K562 (cell line): ENCODE measurements around the gene SYPL2. TPM values are rescaled to one million over a fixed set of nuclear protein-coding genes. Genes with fewer than 3 reads are reported as not detected.

ENCODE experiments used
- BRCA1 ChIP-seq, 2 experiments: fragments of 450-650 bp in 1 of 2; sonication (generic) in 1 of 2; formaldehyde crosslinking in 1 of 2; IDR thresholded peaks; 2 replicates each; pipeline versions ENCODE4 v1.5.0 to v1.6.1; 2017 to 2020; ENCODE audit warnings: mild to moderate bottlenecking in 1 of 2, missing genetic modification reagents in 1 of 2
- CBX5 ChIP-seq: IDR thresholded peaks from 2 replicates; pipeline ENCODE4 v1.6.1; 2014; ENCODE audit warnings: low read depth, borderline replicate concordance
- DNMT1 ChIP-seq: fragments of 450-650 bp; IDR thresholded peaks from 2 replicates; pipeline ENCODE4 v1.6.1; 2016; ENCODE audit warnings: antibody characterized with exemption, mild to moderate bottlenecking
- KLF16 ChIP-seq: IDR thresholded peaks from 2 replicates; pipeline ENCODE4 v1.6.1; 2016; ENCODE audit warnings: antibody characterized with exemption
- NELFE ChIP-seq: IDR thresholded peaks from 2 replicates; pipeline ENCODE4 v1.6.1; 2011; ENCODE audit warnings: mild to moderate bottlenecking; ENCODE audit not compliant: insufficient read depth, insufficient read length
- NFIC ChIP-seq: fragments of 450-650 bp; IDR thresholded peaks from 2 replicates; pipeline ENCODE4 v1.6.1; 2017; ENCODE audit warnings: mild to moderate bottlenecking, inconsistent platforms
- RB1 ChIP-seq: fragments of 450-650 bp; IDR thresholded peaks from 2 replicates; pipeline ENCODE4 v1.6.1; 2017; ENCODE audit warnings: low read depth, mild to moderate bottlenecking
- RUNX1 ChIP-seq: sonication (generic); IDR thresholded peaks from 2 replicates; pipeline ENCODE4 v1.6.1; 2016; ENCODE audit warnings: antibody characterized with exemption, low read depth
- TCFL5 ChIP-seq: fragments of 250-450 bp; sonication (Bioruptor Pico); conservative IDR thresholded peaks from 2 replicates; pipeline ENCODE4 v1.6.1; 2021; ENCODE audit warnings: mild to moderate bottlenecking, moderate library complexity, matching md5 sums
- U2AF2 ChIP-seq: fragments of 200-400 bp; formaldehyde crosslinking; optimal IDR thresholded peaks from 2 replicates; pipeline ENCODE3; 2017; ENCODE audit warnings: low read depth, mild to moderate bottlenecking, low read length
- ZBTB40 ChIP-seq, 2 experiments: fragments of 450-650 bp in 1 of 2; sonication (generic) in 1 of 2; formaldehyde crosslinking in 1 of 2; IDR thresholded peaks; 2 replicates each; pipeline versions ENCODE4 v1.7.1 to v1.9.0; 2016 to 2022; ENCODE audit warnings: inconsistent platforms in 1 of 2, mild to moderate bottlenecking in 1 of 2, missing genetic modification reagents in 1 of 2
- ZNF121 ChIP-seq: sonication (generic); formaldehyde crosslinking; conservative IDR thresholded peaks from 2 replicates; pipeline ENCODE4 v1.8.0; 2022; ENCODE audit warnings: missing genetic modification reagents
- ZNF408 ChIP-seq: fragments of 250-450 bp; sonication (Bioruptor Pico); IDR thresholded peaks from 2 replicates; pipeline ENCODE4 v1.4.0; 2020; ENCODE audit warnings: low read depth, mild to moderate bottlenecking, moderate library complexity
- ZNF584 ChIP-seq: fragments of 200-800 bp; sonication (Bioruptor generic); IDR thresholded peaks from 2 replicates; pipeline ENCODE4 v1.6.1; 2016; ENCODE audit warnings: low read depth, mild to moderate bottlenecking, missing genetic modification characterization, missing compliant biosample characterization
- polyA plus RNA-seq, 8 experiments: library from polyadenylated mRNA; depleted of rRNA in 4 of 8; stranded (reverse) in 5 of 8; unstranded in 3 of 8; fragments of >200 nt; fragmentation: Nextera tagmentation in 2 of 8; fragmentation: Illumina TruSeq in 1 of 8; extraction: Ambion mirVana in 2 of 8; extraction: Trizol in 1 of 8; gene quantifications; 2 replicates each; pipeline versions ENCODE4 v1.2.1 to v1.2.3, GENCODE V29; 2011 to 2014; ENCODE audit warnings: inconsistent platforms in 1 of 8, missing spikeins in 1 of 8
- total RNA-seq, 7 experiments: library from RNA; depleted of rRNA in 6 of 7; stranded (reverse); fragments of >200 nt in 6 of 7; fragmentation: Illumina TruSeq in 2 of 7; extraction: Trizol in 2 of 7; gene quantifications; 2 replicates each; pipeline versions ENCODE4 v1.2.1 to v1.2.3, GENCODE V29; 2011 to 2021; ENCODE audit warnings: low replicate concordance in 1 of 7
- TF ChIP-seq, protein P1 (sequence below): fragments of 450-650 bp; IDR thresholded peaks from 2 replicates; pipeline ENCODE4 v1.6.1; 2017; ENCODE audit warnings: mild to moderate bottlenecking, moderate library complexity
- TF ChIP-seq, protein P2 (sequence below): fragments of 450-650 bp; formaldehyde crosslinking; IDR thresholded peaks from 2 replicates; pipeline ENCODE4 v1.4.0; 2022; ENCODE audit warnings: missing genetic modification characterization

SYPL2 gene
- total and polyA plus RNA-seq, 9 of the 15 experiments (the other 6 are each of a cell fraction or from before 2014, with no cell fraction given) = 0.03 to 0.20 (median 0.07) TPM; not detected in 2

DNA sequence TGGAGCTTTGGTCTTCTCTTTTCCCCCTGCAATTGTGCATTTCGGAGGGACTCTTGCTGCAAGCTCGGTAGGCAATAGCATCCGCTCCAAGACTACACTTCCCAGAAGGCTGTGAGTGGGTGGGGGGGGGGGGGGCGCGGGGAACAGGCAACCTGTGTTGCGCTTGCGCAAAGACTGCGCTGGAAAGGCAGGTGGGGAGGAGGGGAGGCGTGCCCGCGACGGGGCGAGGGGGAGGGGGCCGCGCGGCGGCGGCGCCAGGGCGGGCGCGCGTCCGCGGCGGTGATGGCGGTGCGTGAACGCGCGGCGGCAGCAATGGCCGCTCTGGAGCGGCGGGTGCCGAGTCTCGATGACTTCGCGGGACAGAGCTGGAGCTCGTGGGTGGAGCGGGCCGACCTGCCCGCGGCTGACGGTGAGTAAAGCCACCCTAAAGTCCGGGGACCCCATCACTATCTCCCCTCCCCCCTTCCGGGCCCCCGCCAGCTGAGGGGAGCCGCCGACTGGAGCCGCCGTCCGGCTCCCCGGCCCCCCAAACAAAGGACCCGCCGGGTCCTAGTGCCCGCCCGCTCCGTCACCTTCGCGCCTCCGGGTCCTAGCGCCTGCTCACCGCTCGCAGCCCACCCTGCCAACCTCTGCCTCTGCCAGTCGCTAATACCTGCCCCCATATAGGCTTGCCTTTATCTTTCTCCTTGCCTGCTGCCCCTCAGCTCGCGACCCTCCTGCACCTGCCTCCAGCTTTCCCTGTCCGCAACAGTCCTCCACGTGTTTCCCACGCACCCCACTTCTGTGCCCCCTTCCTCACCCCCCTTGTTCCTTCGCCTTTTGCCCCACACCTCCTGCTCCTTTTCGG, 17.5 kb downstream of the SYPL2 start, which contains the start of gene ATXN7L2 (continued):
- TF ChIP-seq ZBTB40 (IDR thresholded peaks at IDR 0.05) = peak; percentile 78
- peak; percentile 35; the same call in 1 of the 2 replicates for TF ChIP-seq ZBTB40 (CRISPR knock-in tag; IDR thresholded peaks at IDR 0.05)
- TF ChIP-seq ZNF584 (CRISPR knock-in tag) = peak; percentile 95
- no peak for TF ChIP-seq TCFL5 (CRISPR knock-in tag)
- no peak for TF ChIP-seq KLF16
- TF ChIP-seq DNMT1 = no peak
- no peak for TF ChIP-seq ZNF408 (CRISPR knock-in tag)
- no peak for TF ChIP-seq CBX5
- TF ChIP-seq NELFE = no peak
- TF ChIP-seq, protein P1, sequence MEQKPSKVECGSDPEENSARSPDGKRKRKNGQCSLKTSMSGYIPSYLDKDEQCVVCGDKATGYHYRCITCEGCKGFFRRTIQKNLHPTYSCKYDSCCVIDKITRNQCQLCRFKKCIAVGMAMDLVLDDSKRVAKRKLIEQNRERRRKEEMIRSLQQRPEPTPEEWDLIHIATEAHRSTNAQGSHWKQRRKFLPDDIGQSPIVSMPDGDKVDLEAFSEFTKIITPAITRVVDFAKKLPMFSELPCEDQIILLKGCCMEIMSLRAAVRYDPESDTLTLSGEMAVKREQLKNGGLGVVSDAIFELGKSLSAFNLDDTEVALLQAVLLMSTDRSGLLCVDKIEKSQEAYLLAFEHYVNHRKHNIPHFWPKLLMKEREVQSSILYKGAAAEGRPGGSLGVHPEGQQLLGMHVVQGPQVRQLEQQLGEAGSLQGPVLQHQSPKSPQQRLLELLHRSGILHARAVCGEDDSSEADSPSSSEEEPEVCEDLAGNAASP = no peak
- TF ChIP-seq RUNX1 = 0 out of 2 replicates have a peak, but pooled peaks have one; percentile 34
- TF ChIP-seq NFIC = peak; percentile 69
- TF ChIP-seq ZNF121 (CRISPR knock-in tag) = no peak
- TF ChIP-seq BRCA1 (IDR thresholded peaks at IDR 0.05) = no peak
- TF ChIP-seq BRCA1 (CRISPR knock-in tag; IDR thresholded peaks at IDR 0.05) = no peak
- TF ChIP-seq RB1 = peak; percentile 89
- TF ChIP-seq, protein P2, sequence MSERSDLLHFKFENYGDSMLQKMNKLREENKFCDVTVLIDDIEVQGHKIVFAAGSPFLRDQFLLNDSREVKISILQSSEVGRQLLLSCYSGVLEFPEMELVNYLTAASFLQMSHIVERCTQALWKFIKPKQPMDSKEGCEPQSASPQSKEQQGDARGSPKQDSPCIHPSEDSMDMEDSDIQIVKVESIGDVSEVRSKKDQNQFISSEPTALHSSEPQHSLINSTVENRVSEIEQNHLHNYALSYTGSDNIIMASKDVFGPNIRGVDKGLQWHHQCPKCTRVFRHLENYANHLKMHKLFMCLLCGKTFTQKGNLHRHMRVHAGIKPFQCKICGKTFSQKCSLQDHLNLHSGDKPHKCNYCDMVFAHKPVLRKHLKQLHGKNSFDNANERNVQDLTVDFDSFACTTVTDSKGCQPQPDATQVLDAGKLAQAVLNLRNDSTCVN = peak; percentile 89; the same call in 1 of the 2 replicates
- no peak for TF ChIP-seq U2AF2
